NCI-H1417 (cell line): ENCODE measurements around the gene EPB42.
A peak's percentile ranks its signal among the peaks of the same experiment; 100 is the strongest.
"Not testable (repeated sequence)": the region's sequence is repeated elsewhere in the genome, so short reads cannot be mapped to it uniquely, and the experiment has no call there.

Experiments
- DNase-seq, 3 experiments: peaks; one replicate each; lab custom pipeline; 2025; lab: John Stamatoyannopoulos, UW

EPB42 gene

GRCh38 chr15:43212299-43212698, 8.5 kb downstream of the EPB42 start:
- no peak for DNase-seq

- no peak for DNase-seq
Observed at GRCh38 chr15:43211224-43211735, 9.5 kb downstream of the EPB42 start.

- DNase-seq, result no peak
Observed at GRCh38 chr15:43210807-43211206, 10.0 kb downstream of the EPB42 start.

- DNase-seq, result no peak
Observed at GRCh38 chr15:43210172-43210745, 10.6 kb downstream of the EPB42 start.

GRCh38 chr15:43209059-43209824, 11.6 kb downstream of the EPB42 start:
- DNase-seq, result no peak

- DNase-seq, result no peak
Observed at GRCh38 chr15:43208052-43209002, 12.5 kb downstream of the EPB42 start.

GRCh38 chr15:43207024-43207423, 13.8 kb downstream of the EPB42 start:
- DNase-seq, result no peak

GRCh38 chr15:43206054-43206453, 14.8 kb downstream of the EPB42 start:
- no peak for DNase-seq

- DNase-seq, result peak in 2 of 3 experiments; percentile 1 to 11
Observed at GRCh38 chr15:43204016-43204901, 16.6 kb downstream of the EPB42 start.

GRCh38 chr15:43199945-43200488, 20.8 kb downstream of the EPB42 start:
- DNase-seq, result no peak

- no peak for DNase-seq
Observed at GRCh38 chr15:43198992-43199391, 21.8 kb downstream of the EPB42 start.

GRCh38 chr15:43198556-43198955, 22.3 kb downstream of the EPB42 start:
- not testable (repeated sequence) for DNase-seq

- DNase-seq, result not testable (repeated sequence)
Observed at GRCh38 chr15:43197773-43198172, 23.0 kb downstream of the EPB42 start.

GRCh38 chr15:43196760-43197548, 23.9 kb downstream of the EPB42 start:
- no peak for DNase-seq

GRCh38 chr15:43194795-43195194, 26.0 kb downstream of the EPB42 start:
- DNase-seq, result no peak

GRCh38 chr15:43193710-43194109, 27.1 kb downstream of the EPB42 start:
- DNase-seq, result no peak

- no peak for DNase-seq
Observed at GRCh38 chr15:43190178-43190577, 30.6 kb downstream of the EPB42 start.

GRCh38 chr15:43189296-43189695, 31.5 kb downstream of the EPB42 start:
- no peak for DNase-seq

- DNase-seq, result peak in 2 of 3 experiments; percentile 1 to 7
Observed at GRCh38 chr15:43187544-43188155, 33.2 kb downstream of the EPB42 start.

- DNase-seq, result peak in 1 of 3 experiments; percentile 58
Observed at GRCh38 chr15:43186003-43186353, 34.8 kb downstream of the EPB42 start.
